ENCODE measurements around the gene LIX1L. TPM values are rescaled to one million over a fixed set of nuclear protein-coding genes. Genes with fewer than 3 reads are reported as not detected.

Gene LIX1L
- total RNA-seq, 4 donors from 2014 or later, result 3.7 to 10.7 (median 4.5) TPM

- no peaks in the 10 kb centered on the region for H3K36me3 ChIP-seq
- peak in 2 of 3 donors; percentile 79 to 87 for DNase-seq
- no peaks in the 10 kb centered on the region for H3K9me3 ChIP-seq
- H3K4me1 ChIP-seq, result peaks cover 9 to 62% (median 39%) of the 10 kb centered on the region in 4 donors
- H3K27ac ChIP-seq, result peak overlapping the region; percentile 56 to 98 (median 89)
- TF ChIP-seq, protein P1, sequence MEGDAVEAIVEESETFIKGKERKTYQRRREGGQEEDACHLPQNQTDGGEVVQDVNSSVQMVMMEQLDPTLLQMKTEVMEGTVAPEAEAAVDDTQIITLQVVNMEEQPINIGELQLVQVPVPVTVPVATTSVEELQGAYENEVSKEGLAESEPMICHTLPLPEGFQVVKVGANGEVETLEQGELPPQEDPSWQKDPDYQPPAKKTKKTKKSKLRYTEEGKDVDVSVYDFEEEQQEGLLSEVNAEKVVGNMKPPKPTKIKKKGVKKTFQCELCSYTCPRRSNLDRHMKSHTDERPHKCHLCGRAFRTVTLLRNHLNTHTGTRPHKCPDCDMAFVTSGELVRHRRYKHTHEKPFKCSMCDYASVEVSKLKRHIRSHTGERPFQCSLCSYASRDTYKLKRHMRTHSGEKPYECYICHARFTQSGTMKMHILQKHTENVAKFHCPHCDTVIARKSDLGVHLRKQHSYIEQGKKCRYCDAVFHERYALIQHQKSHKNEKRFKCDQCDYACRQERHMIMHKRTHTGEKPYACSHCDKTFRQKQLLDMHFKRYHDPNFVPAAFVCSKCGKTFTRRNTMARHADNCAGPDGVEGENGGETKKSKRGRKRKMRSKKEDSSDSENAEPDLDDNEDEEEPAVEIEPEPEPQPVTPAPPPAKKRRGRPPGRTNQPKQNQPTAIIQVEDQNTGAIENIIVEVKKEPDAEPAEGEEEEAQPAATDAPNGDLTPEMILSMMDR (IDR thresholded peaks at IDR 0.05), result no peak
- no peak for TF ChIP-seq POLR2A (IDR thresholded peaks at IDR 0.05)
- H3K27me3 ChIP-seq, result no peaks in the 10 kb centered on the region
- no peak overlapping the region for H3K4me3 ChIP-seq
These were observed 26.4 kb upstream of the LIX1L start for GRCh38 chr1:145983960-145984830.

DNA sequence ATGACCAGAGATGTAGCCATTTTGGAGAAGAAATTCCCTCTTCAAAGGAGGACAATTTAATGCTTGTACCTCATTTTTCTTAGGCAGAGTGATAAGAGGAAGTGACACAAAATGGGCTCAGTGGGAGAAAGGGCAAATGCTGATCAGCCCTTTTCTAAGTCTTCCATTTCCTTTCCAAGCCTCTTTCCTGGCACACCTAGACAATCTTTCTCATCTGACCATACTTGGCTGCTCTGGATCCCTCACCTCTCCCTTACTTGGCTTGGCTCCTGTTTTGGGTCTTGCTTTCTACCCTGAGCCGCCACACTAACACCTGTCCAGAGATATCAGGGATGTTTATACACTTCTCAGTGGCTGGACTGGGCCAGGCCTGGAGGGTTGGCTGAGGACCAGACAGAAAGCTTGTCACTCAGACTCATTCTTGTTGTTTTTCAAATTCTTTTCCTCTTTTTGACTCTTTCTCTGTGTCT, 25.4 kb upstream of the LIX1L start:
- Histone ChIP-seq H3K9me3 (no peaks in the 10 kb centered on the region), H3K36me3 (no peaks in the 10 kb centered on the region), H3K27me3 (no peaks in the 10 kb centered on the region), H3K27ac (peak overlapping the region; percentile 44 to 98 (median 89)), H3K4me1 (peaks cover 9 to 72% (median 44%) of the 10 kb centered on the region in 4 donors), H3K4me3 (no peak overlapping the region)
- peak in 2 of 3 donors; percentile 20 to 54 for DNase-seq
- no peak for TF ChIP-seq POLR2A (IDR thresholded peaks at IDR 0.05)
- TF ChIP-seq, protein P1 (IDR thresholded peaks at IDR 0.05), result no peak

DNA sequence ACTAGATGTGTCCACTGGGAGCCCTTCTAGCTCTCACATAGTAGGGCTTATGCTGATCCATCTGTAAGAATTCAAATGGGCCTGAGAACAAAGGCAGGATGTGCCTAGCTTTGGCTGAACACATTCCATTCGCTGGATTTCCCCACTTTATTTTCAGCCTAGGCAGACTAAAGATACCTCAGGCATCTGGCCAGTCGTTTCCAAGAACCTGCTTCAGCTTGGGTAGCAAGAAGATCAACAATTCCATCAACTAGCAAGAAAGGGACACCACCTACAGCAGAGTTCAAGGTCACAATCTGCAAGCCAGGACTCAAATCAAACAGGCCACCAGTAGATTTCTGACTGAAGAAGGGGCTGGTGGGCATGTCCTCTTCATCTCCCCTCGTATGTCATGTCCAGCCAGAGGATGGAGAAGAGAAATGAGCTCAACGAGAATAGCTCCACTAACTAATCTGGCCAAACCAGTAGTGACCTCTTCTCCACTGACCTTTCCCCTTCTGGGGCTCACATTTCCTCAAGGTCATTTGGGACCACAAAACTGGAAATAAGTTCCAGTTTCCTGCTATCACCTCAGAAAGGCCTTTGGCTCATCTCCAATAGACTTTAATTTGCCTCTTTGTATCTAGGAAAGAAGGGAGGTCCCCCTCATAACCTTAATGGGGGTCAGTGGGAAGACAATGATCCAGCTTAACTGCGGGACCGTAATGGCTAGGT, 24.4 kb upstream of the LIX1L start:
- Histone ChIP-seq H3K27me3 (no peaks in the 10 kb centered on the region), H3K4me3 (no peak overlapping the region), H3K36me3 (no peaks in the 10 kb centered on the region), H3K4me1 (peaks cover 15 to 83% (median 50%) of the 10 kb centered on the region in 4 donors), H3K27ac (peak overlapping the region; percentile 86 to 98 (median 92)), H3K9me3 (no peaks in the 10 kb centered on the region)
- TF ChIP-seq, protein P1 (IDR thresholded peaks at IDR 0.05), result no peak
- TF ChIP-seq POLR2A (IDR thresholded peaks at IDR 0.05), result no peak
- DNase-seq, result peak in 2 of 3 donors; percentile 16 to 50

DNA sequence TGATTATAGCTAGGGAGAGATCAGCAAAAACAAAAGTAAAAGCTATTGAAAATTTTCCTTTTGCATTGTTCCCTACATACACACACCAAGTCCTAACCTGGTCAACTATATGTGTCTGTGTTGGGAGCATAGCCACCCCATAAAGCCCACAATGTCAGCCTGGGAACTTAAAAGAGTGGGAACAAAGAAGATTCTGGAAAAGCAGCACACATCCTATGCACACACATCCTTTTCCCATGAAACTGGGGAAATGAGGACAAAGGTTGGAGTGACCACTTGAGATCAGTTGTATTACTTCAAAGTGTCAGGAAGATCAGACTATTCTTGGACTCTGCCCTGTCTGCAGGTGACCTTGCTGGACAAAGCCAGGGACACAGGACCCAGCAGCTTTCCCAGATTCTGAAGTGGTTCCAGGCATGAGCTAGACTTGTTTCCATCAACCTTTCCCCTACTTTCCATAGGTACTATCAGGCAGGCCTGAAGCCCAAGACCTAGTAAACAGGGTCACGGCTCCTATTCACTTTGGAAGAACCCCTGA, 22.7 kb upstream of the LIX1L start:
- H3K36me3 ChIP-seq, result no peaks in the 10 kb centered on the region
- H3K4me3 ChIP-seq, result peak overlapping the region in 2 of 4 donors; percentile 16 to 26
- no peaks in the 10 kb centered on the region for H3K9me3 ChIP-seq
- peak in 2 of 3 donors; percentile 15 to 50 for DNase-seq
- H3K27ac ChIP-seq, result peak overlapping the region; percentile 86 to 98 (median 92)
- H3K4me1 ChIP-seq, result peaks cover 15 to 76% (median 46%) of the 10 kb centered on the region in 4 donors
- H3K27me3 ChIP-seq, result no peaks in the 10 kb centered on the region
- TF ChIP-seq POLR2A (IDR thresholded peaks at IDR 0.05), result no peak
- TF ChIP-seq, protein P1 (IDR thresholded peaks at IDR 0.05), result no peak

GRCh38 chr1:145979746-145980456, 22.1 kb upstream of the LIX1L start:
- Histone ChIP-seq H3K36me3 (no peaks in the 10 kb centered on the region), H3K4me1 (peaks cover 15 to 70% (median 41%) of the 10 kb centered on the region in 4 donors), H3K27me3 (no peaks in the 10 kb centered on the region), H3K4me3 (peak overlapping the region; percentile 7 to 35 (median 18)), H3K27ac (peak overlapping the region; percentile 86 to 98 (median 92)), H3K9me3 (no peaks in the 10 kb centered on the region)
- peak in 2 of 3 donors; percentile 41 to 73 for DNase-seq
- TF ChIP-seq POLR2A (IDR thresholded peaks at IDR 0.05), result no peak
- TF ChIP-seq, protein P1 (IDR thresholded peaks at IDR 0.05), result no peak

Data from Peyer's patch (tissue), 4 donors.